ENCODE data around the gene ROBO3. TPM values are rescaled to one million over a fixed set of nuclear protein-coding genes. Genes with fewer than 3 reads are reported as not detected.

The ROBO3 gene
- total RNA-seq, 1 donor from 2014 or later: 10.9 TPM

- no peak for TF ChIP-seq CTCF (IDR thresholded peaks at IDR 0.05)
- H3K27ac Mint-ChIP-seq (ENCODE audit: unreplicated experiment): no peak overlapping the region
- H3K9me3 Mint-ChIP-seq (ENCODE audit: low read depth): peaks cover 8% of the 10 kb centered on the region
- no peak overlapping the region for H3K4me3 Mint-ChIP-seq (ENCODE audit: unreplicated experiment)
- H3K36me3 Mint-ChIP-seq (ENCODE audit: low read depth): no peaks in the 10 kb centered on the region
- no peak for DNase-seq (ENCODE audit: low spot score)
- H3K4me1 Mint-ChIP-seq (ENCODE audit: low read depth): peaks cover 7% of the 10 kb centered on the region
- no peaks in the 10 kb centered on the region for H3K27me3 Mint-ChIP-seq (ENCODE audit: low read depth)
Observed at GRCh38 chr11:124919898-124920297, 54.7 kb downstream of the ROBO3 start.

- no peaks in the 10 kb centered on the region for H3K27me3 Mint-ChIP-seq (ENCODE audit: low read depth)
Observed at GRCh38 chr11:124920356-124920755, 55.1 kb downstream of the ROBO3 start.

GRCh38 chr11:124920870-124921609 lies 55.8 kb downstream of the ROBO3 start:
- peaks cover 7% of the 10 kb centered on the region for H3K4me1 Mint-ChIP-seq (ENCODE audit: low read depth)
- H3K36me3 Mint-ChIP-seq (ENCODE audit: low read depth): no peaks in the 10 kb centered on the region
- TF ChIP-seq CTCF (IDR thresholded peaks at IDR 0.05): peak; percentile 34
- H3K27ac Mint-ChIP-seq (ENCODE audit: unreplicated experiment): peak overlapping the region; percentile 50
- DNase-seq (ENCODE audit: low spot score): no peak
- peak overlapping the region; percentile 66 for H3K4me3 Mint-ChIP-seq (ENCODE audit: unreplicated experiment)
- H3K9me3 Mint-ChIP-seq (ENCODE audit: low read depth): no peaks in the 10 kb centered on the region
- H3K27me3 Mint-ChIP-seq (ENCODE audit: low read depth): no peaks in the 10 kb centered on the region

More at GRCh38 chr11:124920356-124920755, 55.1 kb downstream of the ROBO3 start:
- Mint-ChIP-seq H3K9me3 (ENCODE audit: low read depth) (peaks cover 3% of the 10 kb centered on the region), H3K4me3 (ENCODE audit: unreplicated experiment) (peak overlapping the region; percentile 66), H3K4me1 (ENCODE audit: low read depth) (peaks cover 7% of the 10 kb centered on the region), H3K36me3 (ENCODE audit: low read depth) (no peaks in the 10 kb centered on the region), H3K27ac (ENCODE audit: unreplicated experiment) (peak overlapping the region; percentile 50)
- DNase-seq (ENCODE audit: low spot score): no peak
- no peak for TF ChIP-seq CTCF (IDR thresholded peaks at IDR 0.05)

- H3K27ac Mint-ChIP-seq (ENCODE audit: unreplicated experiment): no peak overlapping the region
- no peak for DNase-seq (ENCODE audit: low spot score)
- no peaks in the 10 kb centered on the region for H3K36me3 Mint-ChIP-seq (ENCODE audit: low read depth)
- H3K9me3 Mint-ChIP-seq (ENCODE audit: low read depth): no peaks in the 10 kb centered on the region
- no peaks in the 10 kb centered on the region for H3K27me3 Mint-ChIP-seq (ENCODE audit: low read depth)
- no peak overlapping the region for H3K4me3 Mint-ChIP-seq (ENCODE audit: unreplicated experiment)
- H3K4me1 Mint-ChIP-seq (ENCODE audit: low read depth): peaks cover 7% of the 10 kb centered on the region
- no peak for TF ChIP-seq CTCF (IDR thresholded peaks at IDR 0.05)
Observed at GRCh38 chr11:124922831-124923230, 57.6 kb downstream of the ROBO3 start.

- H3K27ac Mint-ChIP-seq (ENCODE audit: unreplicated experiment): no peak overlapping the region
- no peak for TF ChIP-seq CTCF (IDR thresholded peaks at IDR 0.05)
- no peak for DNase-seq (ENCODE audit: low spot score)
- H3K27me3 Mint-ChIP-seq (ENCODE audit: low read depth): no peaks in the 10 kb centered on the region
- H3K4me3 Mint-ChIP-seq (ENCODE audit: unreplicated experiment): no peak overlapping the region
- no peaks in the 10 kb centered on the region for H3K36me3 Mint-ChIP-seq (ENCODE audit: low read depth)
- peaks cover 7% of the 10 kb centered on the region for H3K4me1 Mint-ChIP-seq (ENCODE audit: low read depth)
- no peaks in the 10 kb centered on the region for H3K9me3 Mint-ChIP-seq (ENCODE audit: low read depth)
Observed at GRCh38 chr11:124923296-124923695, 58.1 kb downstream of the ROBO3 start.
